Thoracic aorta (tissue), 2 donors: Measurements from ENCODE around the gene GPATCH4. TPM values are rescaled to one million over a fixed set of nuclear protein-coding genes. Genes with fewer than 3 reads are reported as not detected.

Source experiments
- ATAC-seq: fragments of 150-250 bp; one replicate; pipeline ENCODE4 v1.8.0; 2017; ENCODE audit warnings: low read depth; ENCODE audit not compliant: insufficient number of reproducible peaks, low FRiP score
- DNase-seq: peaks from one replicate; pipeline ENCODE4 v3.0.0-alpha.2; 2020; ENCODE audit warnings: low spot score
- H3K27ac ChIP-seq, 2 donors: fragments of 200-600 bp; sonication (generic); 1 replicate in 1 of 2; 2 replicates in 1 of 2; pipeline ENCODE4 v1.5.1; 2016; ENCODE audit warnings: mild to moderate bottlenecking in 2 of 2, moderate library complexity in 2 of 2
- H3K27me3 ChIP-seq: fragments of 200-600 bp; sonication (generic); replicated peaks from 2 replicates; pipeline ENCODE4 v1.6.0; 2016; ENCODE audit warnings: mild to moderate bottlenecking; ENCODE audit not compliant: insufficient read depth
- H3K36me3 ChIP-seq: fragments of 200-600 bp; sonication (generic); one replicate; pipeline ENCODE4 v1.5.1; 2016
- H3K4me1 ChIP-seq, 2 donors: fragments of 200-600 bp; sonication (generic); 1 replicate in 1 of 2; 2 replicates in 1 of 2; pipeline versions ENCODE4 v1.5.1 to v1.6.0; 2016; ENCODE audit warnings: low read depth in 2 of 2, mild to moderate bottlenecking in 1 of 2; ENCODE audit not compliant: control insufficient read depth in 1 of 2
- H3K4me3 ChIP-seq: fragments of 200-600 bp; sonication (generic); 2 replicates; pipeline ENCODE4 v1.5.1; 2016; ENCODE audit warnings: mild to moderate bottlenecking
- H3K9me3 ChIP-seq: fragments of 200-600 bp; sonication (generic); 2 replicates; pipeline ENCODE4 v1.5.1; 2016
- CTCF ChIP-seq: fragments of 200-600 bp; sonication (generic); IDR thresholded peaks from one replicate; pipeline ENCODE4 v1.5.1; 2019; ENCODE audit warnings: antibody characterized with exemption
- total RNA-seq, 2 donors: library from RNA; depleted of rRNA; stranded (reverse); fragments of >200 nt; gene quantifications; one replicate each; pipeline versions ENCODE4 v1.1.0 to v1.2.3, GENCODE V29; 2016

GPATCH4 gene
- total RNA-seq, 2 donors from 2014 or later, result 8.1 to 69.3 TPM

DNA sequence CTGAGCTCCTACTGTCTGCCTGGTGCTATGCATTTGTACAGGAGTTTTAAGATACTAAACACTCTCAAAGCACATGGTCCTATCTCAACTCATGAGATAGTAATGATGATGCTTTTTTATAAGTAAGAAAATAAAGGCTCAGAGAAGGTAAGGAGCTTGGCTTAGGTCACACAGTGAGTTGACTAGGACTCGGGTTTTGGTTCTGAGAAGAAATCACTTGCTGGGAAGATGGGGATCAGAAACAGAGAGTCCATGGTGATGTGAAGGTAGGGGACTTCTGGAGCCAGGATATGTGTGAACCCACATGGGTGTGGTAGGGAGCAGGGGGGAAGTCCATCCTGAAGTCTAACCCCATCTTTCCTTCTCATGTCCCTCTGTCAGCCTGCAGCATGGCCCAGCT is 44.4 kb upstream of the GPATCH4 start:
- no peaks in the 10 kb centered on the region for H3K36me3 ChIP-seq
- DNase-seq, result no peak
- H3K4me3 ChIP-seq, result no peak overlapping the region
- ATAC-seq, result no peak
- peaks cover 8 to 10% of the 10 kb centered on the region in 2 donors for H3K4me1 ChIP-seq
- peaks cover 9% of the 10 kb centered on the region for H3K27me3 ChIP-seq
- H3K9me3 ChIP-seq, result no peaks in the 10 kb centered on the region
- no peak overlapping the region for H3K27ac ChIP-seq
- no peak for TF ChIP-seq CTCF

DNA sequence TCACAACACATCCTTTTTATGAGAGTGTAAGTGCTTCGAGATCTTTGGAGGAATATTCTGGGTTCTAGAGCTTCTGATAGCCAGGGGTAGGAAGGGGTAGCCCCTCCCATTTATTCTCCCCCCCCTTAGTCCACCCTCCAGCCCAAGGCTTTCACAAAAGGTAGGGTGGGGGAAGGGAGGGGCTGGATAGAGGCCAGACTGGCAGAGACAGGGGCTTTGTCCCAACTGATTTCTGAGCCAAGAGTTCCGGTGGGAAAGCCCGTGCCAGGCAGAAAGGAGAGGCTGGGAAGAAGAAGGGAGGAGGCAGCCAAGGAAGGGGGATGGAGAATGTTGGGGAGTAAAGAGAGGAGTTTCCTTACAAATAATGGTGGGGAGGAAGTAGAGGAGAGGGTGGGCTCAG is 43.8 kb upstream of the GPATCH4 start:
- Histone ChIP-seq H3K27me3 (peaks cover 12% of the 10 kb centered on the region), H3K4me3 (no peak overlapping the region)
- no peak for ATAC-seq

DNA sequence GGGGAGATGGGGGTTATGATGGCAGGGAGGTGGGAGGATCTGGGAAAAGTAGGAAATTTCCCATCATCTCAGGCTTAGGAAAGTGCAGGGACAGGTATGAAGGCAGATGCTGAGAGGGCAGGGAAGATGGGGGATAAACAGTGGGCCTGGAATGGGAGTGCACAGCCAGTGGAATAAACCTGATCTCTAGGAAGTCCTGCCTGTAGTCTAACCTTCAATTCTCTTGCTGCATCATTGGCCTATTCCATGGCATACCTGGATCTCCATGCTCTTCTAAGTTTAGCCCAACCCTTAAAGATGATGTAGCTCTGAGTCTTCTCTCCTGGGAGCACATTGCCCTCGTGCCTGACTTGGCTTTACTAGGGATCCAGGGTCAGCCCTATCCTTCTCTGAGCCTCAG is 43.4 kb upstream of the GPATCH4 start:
- H3K36me3 ChIP-seq, result no peaks in the 10 kb centered on the region
- no peak overlapping the region for H3K27ac ChIP-seq
- no peak overlapping the region for H3K4me3 ChIP-seq
- TF ChIP-seq CTCF, result no peak
- DNase-seq (no peak), ATAC-seq (no peak)
- no peaks in the 10 kb centered on the region for H3K9me3 ChIP-seq
- peaks cover 8 to 10% of the 10 kb centered on the region in 2 donors for H3K4me1 ChIP-seq
- peaks cover 16% of the 10 kb centered on the region for H3K27me3 ChIP-seq

More for the DNA sequence above, 43.8 kb upstream of the GPATCH4 start:
- peaks cover 8 to 10% of the 10 kb centered on the region in 2 donors for H3K4me1 ChIP-seq
- no peaks in the 10 kb centered on the region for H3K36me3 ChIP-seq
- no peak for DNase-seq
- TF ChIP-seq CTCF, result no peak
- no peaks in the 10 kb centered on the region for H3K9me3 ChIP-seq
- H3K27ac ChIP-seq, result no peak overlapping the region

DNA sequence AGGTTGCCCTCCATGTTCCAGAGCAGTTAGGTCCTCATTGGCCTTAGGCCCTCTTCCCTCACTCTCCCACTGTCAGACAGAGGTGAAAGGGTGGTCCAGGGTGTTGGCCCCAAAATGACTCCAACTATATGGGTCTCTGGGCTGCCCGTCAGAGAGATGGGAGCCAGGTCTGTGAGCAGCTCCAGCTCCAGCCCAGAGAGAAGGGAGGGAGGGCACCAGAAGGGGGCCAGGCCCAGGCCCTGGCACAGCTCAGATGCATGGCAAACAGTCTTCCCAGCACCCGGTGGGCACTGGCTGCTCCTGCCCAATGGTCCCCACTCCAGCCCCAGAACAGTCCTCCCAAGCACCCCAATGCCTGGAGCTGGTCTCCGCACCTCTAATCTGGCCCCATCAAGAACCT is 42.9 kb upstream of the GPATCH4 start:
- H3K4me3 ChIP-seq, result no peak overlapping the region
- H3K27me3 ChIP-seq, result peaks cover 16% of the 10 kb centered on the region
- H3K27ac ChIP-seq, result no peak overlapping the region
- TF ChIP-seq CTCF, result no peak
- H3K4me1 ChIP-seq, result peaks cover 8 to 10% of the 10 kb centered on the region in 2 donors
- no peaks in the 10 kb centered on the region for H3K9me3 ChIP-seq
- DNase-seq (no peak), ATAC-seq (no peak)
- H3K36me3 ChIP-seq, result no peaks in the 10 kb centered on the region

GRCh38 chr1:156643778-156644092 is 42.5 kb upstream of the GPATCH4 start:
- Histone ChIP-seq H3K4me3 (no peak overlapping the region), H3K9me3 (no peaks in the 10 kb centered on the region), H3K4me1 (peaks cover 8 to 10% of the 10 kb centered on the region in 2 donors), H3K27me3 (peaks cover 16% of the 10 kb centered on the region), H3K27ac (no peak overlapping the region), H3K36me3 (no peaks in the 10 kb centered on the region)
- TF ChIP-seq CTCF, result no peak
- DNase-seq, result no peak
- ATAC-seq, result no peak
